H1 (cell line): Measurements from ENCODE around the gene CASZ1.

Source experiments
- CTCF ChIP-seq, 3 experiments: IDR thresholded peaks; 1 replicate in 2 of 3; 2 replicates in 1 of 3; pipeline versions ENCODE4 v1.5.1 to v1.6.1; 2011; ENCODE audit warnings: low read length in 3 of 3, mild to moderate bottlenecking in 3 of 3, inconsistent platforms in 2 of 3, low read depth in 1 of 3, moderate library complexity in 1 of 3; ENCODE audit not compliant: insufficient read depth in 1 of 3; ENCODE audit errors: control extremely low read depth in 1 of 3
- EP300 ChIP-seq, 2 experiments: IDR thresholded peaks; 1 replicate in 1 of 2; 2 replicates in 1 of 2; pipeline ENCODE4 v1.6.1; 2011 to 2012; ENCODE audit warnings: low read depth in 2 of 2, low read length in 2 of 2, mild to moderate bottlenecking in 2 of 2, borderline replicate concordance in 1 of 2, inconsistent platforms in 1 of 2, moderate library complexity in 1 of 2

DNA sequence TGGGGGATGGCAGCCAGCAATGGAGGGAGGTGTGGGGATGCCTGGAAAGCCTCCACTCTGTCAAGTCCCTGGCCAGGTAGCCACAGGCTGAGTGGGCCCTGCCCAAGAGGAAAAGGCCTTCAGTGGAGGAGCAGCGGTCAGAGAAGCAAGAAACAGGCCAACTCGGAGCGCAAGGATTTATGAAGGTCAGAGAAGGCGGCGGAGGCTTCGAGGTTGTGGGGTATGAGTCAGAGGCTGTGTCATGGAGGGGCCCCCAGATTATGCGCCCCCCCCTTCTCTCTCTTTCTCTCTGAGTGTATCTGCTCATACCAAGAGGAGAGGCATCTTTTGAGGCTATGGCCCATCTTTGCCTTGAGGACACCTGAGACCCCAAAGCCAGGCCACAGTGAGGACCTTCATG is 99.5 kb downstream of the CASZ1 start:
- TF ChIP-seq EP300 (IDR thresholded peaks at IDR 0.05; ENCODE audit: borderline replicate concordance in 1 of 2, low read depth in 2 of 2, low read length in 2 of 2) (no peak), CTCF (IDR thresholded peaks at IDR 0.05; ENCODE audit: control extremely low read depth in 1 of 3, insufficient read depth in 1 of 3, low read depth in 1 of 3, low read length in 3 of 3) (no peak)
